ENCODE measurements around the gene CMC1. TPM values are rescaled to one million over a fixed set of nuclear protein-coding genes. Genes with fewer than 3 reads are reported as not detected.

The CMC1 gene
- total RNA-seq, 1 experiment from 2014 or later = 16.5 TPM

DNA sequence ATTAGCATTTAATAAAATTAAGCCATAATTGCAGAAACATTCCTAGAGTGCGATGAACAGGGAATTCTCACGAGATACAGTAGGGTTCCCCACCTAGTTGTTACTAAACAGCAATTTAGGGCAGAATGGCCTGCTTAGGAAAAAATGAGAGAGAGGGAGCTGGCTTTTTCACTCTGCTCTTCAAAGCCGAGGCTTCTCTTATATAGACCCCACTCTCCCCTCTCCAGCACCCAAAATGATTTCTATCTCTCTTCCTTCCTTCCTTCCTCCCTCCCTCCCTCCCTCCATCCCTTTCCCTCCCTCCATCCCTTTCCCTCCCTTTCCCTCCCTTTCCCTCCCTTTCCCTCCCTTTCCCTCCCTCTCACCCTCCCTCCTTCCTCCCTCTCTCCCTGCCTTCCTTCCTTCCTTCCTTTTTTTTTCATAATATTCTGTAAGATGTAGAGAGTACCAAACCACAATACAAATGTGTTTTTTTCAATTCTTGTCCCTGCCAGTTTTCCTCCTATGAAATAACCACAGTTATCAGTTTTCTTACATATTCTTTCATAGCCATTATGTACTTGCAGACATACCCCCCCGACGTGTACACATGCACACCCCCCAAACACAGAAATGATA, 59.0 kb downstream of the CMC1 start:
- TF ChIP-seq, protein P1, sequence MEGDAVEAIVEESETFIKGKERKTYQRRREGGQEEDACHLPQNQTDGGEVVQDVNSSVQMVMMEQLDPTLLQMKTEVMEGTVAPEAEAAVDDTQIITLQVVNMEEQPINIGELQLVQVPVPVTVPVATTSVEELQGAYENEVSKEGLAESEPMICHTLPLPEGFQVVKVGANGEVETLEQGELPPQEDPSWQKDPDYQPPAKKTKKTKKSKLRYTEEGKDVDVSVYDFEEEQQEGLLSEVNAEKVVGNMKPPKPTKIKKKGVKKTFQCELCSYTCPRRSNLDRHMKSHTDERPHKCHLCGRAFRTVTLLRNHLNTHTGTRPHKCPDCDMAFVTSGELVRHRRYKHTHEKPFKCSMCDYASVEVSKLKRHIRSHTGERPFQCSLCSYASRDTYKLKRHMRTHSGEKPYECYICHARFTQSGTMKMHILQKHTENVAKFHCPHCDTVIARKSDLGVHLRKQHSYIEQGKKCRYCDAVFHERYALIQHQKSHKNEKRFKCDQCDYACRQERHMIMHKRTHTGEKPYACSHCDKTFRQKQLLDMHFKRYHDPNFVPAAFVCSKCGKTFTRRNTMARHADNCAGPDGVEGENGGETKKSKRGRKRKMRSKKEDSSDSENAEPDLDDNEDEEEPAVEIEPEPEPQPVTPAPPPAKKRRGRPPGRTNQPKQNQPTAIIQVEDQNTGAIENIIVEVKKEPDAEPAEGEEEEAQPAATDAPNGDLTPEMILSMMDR (conservative IDR thresholded peaks at IDR 0.05) = no peak
- Mint-ChIP-seq H3K4me3 (no peak overlapping the region), H3K36me3 (ENCODE audit: insufficient read depth in 1 of 3, low read depth in 3 of 3) (peaks cover 0 to 3% (median 0%) of the 10 kb centered on the region in 3 experiments; a peak in 1 of 7 replicates), H3K4me1 (peaks cover 5% of the 10 kb centered on the region in 2 experiments; a peak in 2 of 4 replicates), H3K27me3 (ENCODE audit: low read depth) (no peaks in the 10 kb centered on the region), H3K27ac (no peak overlapping the region), H3K9me3 (no peaks in the 10 kb centered on the region)
- no peak overlapping the region for H2AK5ac ChIP-seq (ENCODE audit: insufficient read length, low read length)
- no peaks in the 10 kb centered on the region for H4K20me1 ChIP-seq (ENCODE audit: control insufficient read depth, insufficient read depth, insufficient read length)
- no peaks in the 10 kb centered on the region for H3K4me1 ChIP-seq (ENCODE audit: insufficient read depth, low read length)
- H3K4ac ChIP-seq (ENCODE audit: low read depth, low read length) = no peak overlapping the region
- DNase-seq = no peak
- no peak overlapping the region for H2BK5ac ChIP-seq (ENCODE audit: insufficient read length, low read length)
- no peak overlapping the region for H2BK120ac ChIP-seq (ENCODE audit: low read depth, low read length, poor library complexity, severe bottlenecking)
- H2BK20ac ChIP-seq (ENCODE audit: low read depth, low read length, poor library complexity, severe bottlenecking) = no peak overlapping the region
- H3K27ac ChIP-seq (ENCODE audit: insufficient read length, low read depth, low read length) = no peak overlapping the region
- H3K4me2 ChIP-seq (ENCODE audit: insufficient read depth, insufficient read length, low read length) = no peak overlapping the region
- no peak overlapping the region for H4K8ac ChIP-seq (replicated peaks; ENCODE audit: insufficient read length, low read depth, low read length)
- H3K18ac ChIP-seq (ENCODE audit: insufficient read length, low read depth, low read length) = no peak overlapping the region
- no peaks in the 10 kb centered on the region for H3K79me2 ChIP-seq (ENCODE audit: insufficient read depth, low read length)
- no peak overlapping the region for H3K23ac ChIP-seq (ENCODE audit: insufficient read length, low read depth, low read length)
- WGBS (ENCODE audit: extremely low coverage, insufficient read length, low lambda C conversion rate) = no CpG with 5 or more reads among the region's 5 CpGs
- no peak overlapping the region for H2BK12ac ChIP-seq (ENCODE audit: insufficient read length, low read depth, low read length)
- H3T11ph ChIP-seq (ENCODE audit: low read length) = no peak overlapping the region
- no peak overlapping the region for H3K56ac ChIP-seq (ENCODE audit: insufficient read length, low read depth, low read length)
- H3K14ac ChIP-seq (ENCODE audit: insufficient read depth, low read length) = no peak overlapping the region
- H3K79me1 ChIP-seq (ENCODE audit: insufficient read depth, low read depth, low read length, poor library complexity, severe bottlenecking) = no peaks in the 10 kb centered on the region
- no peaks in the 10 kb centered on the region for H3K9me3 ChIP-seq (ENCODE audit: control insufficient read depth, low read depth, low read length)
- no peak overlapping the region for H4K5ac ChIP-seq (ENCODE audit: insufficient read length, low read depth, low read length)
- H3K27me3 ChIP-seq (ENCODE audit: insufficient read depth, low read length) = no peaks in the 10 kb centered on the region
- H3K23me2 ChIP-seq (ENCODE audit: insufficient read length, low read depth, low read length, poor library complexity, severe bottlenecking) = no peaks in the 10 kb centered on the region
- no peak overlapping the region for H2BK15ac ChIP-seq (ENCODE audit: low read depth, low read length)
- no peak overlapping the region for H3K9ac ChIP-seq (ENCODE audit: extremely low read depth, insufficient read length, low read length)
- no peak overlapping the region for H2AFZ ChIP-seq (ENCODE audit: low read length)
- H4K91ac ChIP-seq (ENCODE audit: insufficient read length, low read depth, low read length) = no peak overlapping the region

Measured in H9 (cell line).